Activated naive CD4-positive, alpha-beta T cell treated with Interleukin-2 at 50 U/mL for 16 hours (primary cell): ENCODE data around the gene P2RX2.
"Not testable (repeated sequence)": the region's sequence is repeated elsewhere in the genome, so short reads cannot be mapped to it uniquely, and the experiment has no call there.

ENCODE experiments used
- DNase-seq: peaks from one replicate; pipeline ENCODE4 v3.0.0-alpha.2; 2020

P2RX2 gene

GRCh38 chr12:132584429-132584828, 34.1 kb upstream of the P2RX2 start:
- DNase-seq = no peak

- no peak for DNase-seq
Observed at GRCh38 chr12:132585177-132585576, 33.4 kb upstream of the P2RX2 start.

- DNase-seq = no peak
Observed at GRCh38 chr12:132586929-132587328, 31.6 kb upstream of the P2RX2 start.

- DNase-seq = no peak
Observed at GRCh38 chr12:132587781-132588180, 30.8 kb upstream of the P2RX2 start.

- DNase-seq = no peak
Observed at GRCh38 chr12:132588319-132588718, 30.3 kb upstream of the P2RX2 start.

GRCh38 chr12:132588821-132589669, 29.5 kb upstream of the P2RX2 start:
- no peak for DNase-seq

GRCh38 chr12:132591107-132591935, 27.3 kb upstream of the P2RX2 start:
- no peak for DNase-seq

- DNase-seq = no peak
Observed at GRCh38 chr12:132592282-132592970, 26.1 kb upstream of the P2RX2 start.

- no peak for DNase-seq
Observed at GRCh38 chr12:132593071-132593470, 25.5 kb upstream of the P2RX2 start.

- DNase-seq = no peak
Observed at GRCh38 chr12:132593521-132593920, 25.1 kb upstream of the P2RX2 start.

- no peak for DNase-seq
Observed at GRCh38 chr12:132593938-132594358, 24.6 kb upstream of the P2RX2 start.

GRCh38 chr12:132595183-132595582, 23.4 kb upstream of the P2RX2 start:
- DNase-seq = no peak

- no peak for DNase-seq
Observed at GRCh38 chr12:132596016-132596415, 22.6 kb upstream of the P2RX2 start.

- DNase-seq = peak; percentile 19
Observed at GRCh38 chr12:132597333-132598316, 21.0 kb upstream of the P2RX2 start.

- not testable (repeated sequence) for DNase-seq
Observed at GRCh38 chr12:132599502-132599901, 19.1 kb upstream of the P2RX2 start.

- DNase-seq = peak; percentile 17
Observed at GRCh38 chr12:132600048-132601032, 18.2 kb upstream of the P2RX2 start.

GRCh38 chr12:132601171-132601883, 17.2 kb upstream of the P2RX2 start:
- DNase-seq = no peak

- no peak for DNase-seq
Observed at GRCh38 chr12:132602572-132603239, 15.9 kb upstream of the P2RX2 start.
